ENCODE results near the gene PCNX2. TPM values are rescaled to one million over a fixed set of nuclear protein-coding genes. Genes with fewer than 3 reads are reported as not detected.

PCNX2 gene
- total RNA-seq, 2 experiments from 2014 or later = 17.7 to 18.6 TPM

- DNase-seq = no peak
- ChIA-PET CTCF (interaction anchor here (1.3 to 1.9 kb wide), 2 partner anchors 14 kb away, joined by 4 to 6 read pairs; no protein-coding TSS in a partner anchor), POLR2A (no interaction called here)
- Mint-ChIP-seq H3K27ac (no peak overlapping the region), H3K4me1 (ENCODE audit: low read depth) (peaks cover 36% of the 10 kb centered on the region), H3K4me3 (no peak overlapping the region), H3K27me3 (ENCODE audit: low read depth) (no peaks in the 10 kb centered on the region), H3K36me3 (ENCODE audit: low read depth) (peaks cover 19% of the 10 kb centered on the region), H3K9me3 (ENCODE audit: insufficient read depth) (no peaks in the 10 kb centered on the region)
- ATAC-seq = no peak
Observed at GRCh38 chr1:232965124-232965911, 330.2 kb downstream of the PCNX2 start.

DNA sequence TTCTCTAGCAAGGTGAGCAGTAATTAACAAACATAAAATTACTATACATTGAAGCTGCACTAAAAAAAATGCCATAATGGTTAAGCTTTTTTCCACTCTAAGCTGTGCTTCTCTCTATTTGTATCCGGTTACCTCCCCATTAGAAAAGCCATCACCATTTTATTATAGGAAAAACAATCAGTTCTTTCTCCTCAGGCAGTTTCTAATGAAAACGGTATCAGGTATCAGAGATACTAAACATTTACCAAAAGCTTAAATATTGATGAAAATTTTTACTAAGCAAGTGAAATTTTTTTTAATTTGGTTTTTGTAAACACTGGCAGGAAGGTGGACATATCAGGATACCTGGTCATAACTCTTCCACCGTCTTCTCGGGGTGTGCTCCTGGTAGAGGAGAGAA, 330.9 kb downstream of the PCNX2 start:
- no peaks in the 10 kb centered on the region for H3K9me3 Mint-ChIP-seq (ENCODE audit: insufficient read depth)
- ATAC-seq (no peak), DNase-seq (no peak)
- ChIA-PET CTCF (interaction anchor here (1.3 kb wide), 1 partner anchor 13 kb away, joined by 4 read pairs; no protein-coding TSS in a partner anchor), POLR2A (no interaction called here)
- H3K4me3 Mint-ChIP-seq = no peak overlapping the region
- H3K4me1 Mint-ChIP-seq (ENCODE audit: low read depth) = peaks cover 32% of the 10 kb centered on the region
- H3K27ac Mint-ChIP-seq = no peak overlapping the region
- no peaks in the 10 kb centered on the region for H3K27me3 Mint-ChIP-seq (ENCODE audit: low read depth)
- peaks cover 13% of the 10 kb centered on the region for H3K36me3 Mint-ChIP-seq (ENCODE audit: low read depth)

- H3K4me3 Mint-ChIP-seq = no peak overlapping the region
- peaks cover 19% of the 10 kb centered on the region for H3K36me3 Mint-ChIP-seq (ENCODE audit: low read depth)
- no peak overlapping the region for H3K27ac Mint-ChIP-seq
- ATAC-seq (no peak), DNase-seq (no peak)
- H3K27me3 Mint-ChIP-seq (ENCODE audit: low read depth) = no peaks in the 10 kb centered on the region
- ChIA-PET CTCF (interaction anchor here (1.6 to 2.2 kb wide), 2 partner anchors 10 to 11 kb away, joined by 5 to 8 read pairs; no protein-coding TSS in a partner anchor), POLR2A (no interaction called here)
- H3K9me3 Mint-ChIP-seq (ENCODE audit: insufficient read depth) = peaks cover 5% of the 10 kb centered on the region
- peaks cover 17% of the 10 kb centered on the region for H3K4me1 Mint-ChIP-seq (ENCODE audit: low read depth)
Observed at GRCh38 chr1:232962761-232963745, 332.5 kb downstream of the PCNX2 start.

GRCh38 chr1:232958067-232958466, 337.5 kb downstream of the PCNX2 start:
- Mint-ChIP-seq H3K27ac (no peak overlapping the region), H3K4me3 (no peak overlapping the region), H3K4me1 (ENCODE audit: low read depth) (peaks cover 5% of the 10 kb centered on the region), H3K27me3 (ENCODE audit: low read depth) (no peaks in the 10 kb centered on the region), H3K9me3 (ENCODE audit: insufficient read depth) (peaks cover 5% of the 10 kb centered on the region), H3K36me3 (ENCODE audit: low read depth) (peaks cover 33% of the 10 kb centered on the region)
- ChIA-PET CTCF (no interaction called here), POLR2A (no interaction called here)
- DNase-seq (no peak), ATAC-seq (no peak)

DNA sequence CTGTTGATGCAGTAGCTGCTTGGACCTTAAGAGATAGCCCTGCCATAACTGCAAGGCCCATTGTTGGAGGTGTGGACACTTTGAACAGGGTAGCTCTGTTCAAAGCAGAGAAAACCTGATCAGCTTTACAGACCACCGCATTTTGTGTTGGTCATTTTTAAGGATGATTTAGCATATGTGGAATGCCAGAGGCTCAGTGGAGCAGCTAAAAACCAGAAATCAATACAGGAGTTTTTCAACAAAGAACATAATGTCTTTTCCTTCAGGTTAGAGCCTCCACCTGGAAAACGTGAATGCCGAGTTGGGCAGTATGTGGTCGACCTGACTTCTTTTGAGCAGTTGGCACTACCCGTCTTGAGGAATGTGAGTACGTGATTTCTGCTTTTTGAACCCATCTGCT, 339.4 kb downstream of the PCNX2 start:
- peaks cover 5% of the 10 kb centered on the region for H3K9me3 Mint-ChIP-seq (ENCODE audit: insufficient read depth)
- peaks cover 21% of the 10 kb centered on the region for H3K4me1 Mint-ChIP-seq (ENCODE audit: low read depth)
- no peak overlapping the region for H3K27ac Mint-ChIP-seq
- no peaks in the 10 kb centered on the region for H3K27me3 Mint-ChIP-seq (ENCODE audit: low read depth)
- ChIA-PET CTCF (no interaction called here), POLR2A (no interaction called here)
- H3K36me3 Mint-ChIP-seq (ENCODE audit: low read depth) = peaks cover 34% of the 10 kb centered on the region
- DNase-seq (no peak), ATAC-seq (no peak)
- no peak overlapping the region for H3K4me3 Mint-ChIP-seq

DNA sequence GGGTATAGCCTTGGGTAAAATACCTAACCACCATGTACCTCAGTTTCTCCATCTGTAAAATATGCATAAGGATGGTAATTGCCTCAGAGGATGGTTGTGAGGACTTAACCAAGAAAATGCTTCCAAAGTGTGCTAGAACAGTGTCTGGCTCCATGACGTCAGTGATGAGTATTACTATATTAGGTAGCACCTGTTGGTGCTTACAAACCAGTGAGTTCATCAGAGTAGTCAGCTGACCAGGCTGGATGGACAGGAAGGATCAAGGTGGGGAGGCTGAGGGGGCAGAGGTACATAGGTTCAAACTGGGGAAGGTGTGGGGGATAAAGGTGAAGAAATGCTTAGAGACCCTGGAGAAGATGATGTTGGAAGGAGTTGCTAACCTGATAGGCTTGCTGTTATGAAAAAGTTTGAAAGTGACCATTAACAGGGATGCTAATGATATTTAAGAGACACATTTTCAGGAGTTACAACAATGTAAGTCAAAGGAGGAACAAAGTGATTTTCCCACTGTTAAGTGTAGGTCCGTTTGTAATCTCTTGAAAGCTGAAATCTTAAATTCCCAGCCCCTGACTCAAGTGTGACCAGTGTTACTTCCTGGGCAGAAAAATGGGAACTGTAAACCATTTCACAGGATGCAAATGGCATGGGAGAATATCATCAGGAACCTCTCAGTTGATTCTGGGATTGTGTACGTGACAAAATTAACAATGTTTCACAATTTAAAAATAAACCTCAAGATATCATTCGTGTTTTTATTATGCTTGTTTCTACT, 340.7 kb downstream of the PCNX2 start:
- Mint-ChIP-seq H3K27me3 (ENCODE audit: low read depth) (no peaks in the 10 kb centered on the region), H3K9me3 (ENCODE audit: insufficient read depth) (peaks cover 5% of the 10 kb centered on the region), H3K36me3 (ENCODE audit: low read depth) (peaks cover 37% of the 10 kb centered on the region), H3K4me3 (no peak overlapping the region), H3K4me1 (ENCODE audit: low read depth) (peaks cover 29% of the 10 kb centered on the region), H3K27ac (no peak overlapping the region)
- DNase-seq = no peak
- ATAC-seq = no peak
- ChIA-PET CTCF (no interaction called here), POLR2A (no interaction called here)

GRCh38 chr1:232952514-232953499, 342.7 kb downstream of the PCNX2 start:
- no peak overlapping the region for H3K27ac Mint-ChIP-seq
- H3K27me3 Mint-ChIP-seq (ENCODE audit: low read depth) = no peaks in the 10 kb centered on the region
- H3K4me1 Mint-ChIP-seq (ENCODE audit: low read depth) = peaks cover 37% of the 10 kb centered on the region
- ATAC-seq (no peak), DNase-seq (peak; percentile 39)
- CTCF ChIA-PET = interaction anchor here (0.7 to 1.4 kb wide), 14 partner anchors 9 to 161 kb away, joined by 3 to 8 read pairs (median 4); no protein-coding TSS in a partner anchor
- H3K9me3 Mint-ChIP-seq (ENCODE audit: insufficient read depth) = no peaks in the 10 kb centered on the region
- peaks cover 24% of the 10 kb centered on the region for H3K36me3 Mint-ChIP-seq (ENCODE audit: low read depth)
- POLR2A ChIA-PET = no interaction called here
- no peak overlapping the region for H3K4me3 Mint-ChIP-seq

DNA sequence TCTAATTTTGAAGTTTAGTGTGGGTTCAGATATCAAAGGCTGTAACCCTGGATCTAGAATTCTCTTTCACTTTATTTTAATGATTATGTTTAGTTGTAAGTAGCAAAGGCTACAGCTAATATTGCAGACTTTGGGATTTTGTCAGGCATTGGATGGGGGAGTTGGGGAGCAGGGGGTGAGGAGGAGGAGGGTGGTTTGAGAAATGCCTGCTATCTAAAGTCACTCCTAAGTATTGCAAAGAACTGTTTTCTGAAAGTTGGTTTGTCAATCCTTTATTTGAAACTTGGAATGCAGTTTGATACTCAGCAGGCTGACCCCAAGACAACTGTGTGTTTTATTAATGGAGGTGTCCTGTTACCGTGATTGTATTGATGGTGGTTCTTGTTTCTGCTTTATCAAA, 343.9 kb downstream of the PCNX2 start:
- H3K27me3 Mint-ChIP-seq (ENCODE audit: low read depth) = no peaks in the 10 kb centered on the region
- H3K36me3 Mint-ChIP-seq (ENCODE audit: low read depth) = peaks cover 15% of the 10 kb centered on the region
- no peak overlapping the region for H3K27ac Mint-ChIP-seq
- peak overlapping the region; percentile 97 for H3K4me3 Mint-ChIP-seq
- H3K4me1 Mint-ChIP-seq (ENCODE audit: low read depth) = peaks cover 37% of the 10 kb centered on the region
- ChIA-PET CTCF (interaction anchor here (1.0 to 1.4 kb wide), 5 partner anchors 11 to 141 kb away, joined by 3 to 6 read pairs (median 4); no protein-coding TSS in a partner anchor), POLR2A (no interaction called here)
- no peak for DNase-seq
- no peak for ATAC-seq
- H3K9me3 Mint-ChIP-seq (ENCODE audit: insufficient read depth) = no peaks in the 10 kb centered on the region

DNA sequence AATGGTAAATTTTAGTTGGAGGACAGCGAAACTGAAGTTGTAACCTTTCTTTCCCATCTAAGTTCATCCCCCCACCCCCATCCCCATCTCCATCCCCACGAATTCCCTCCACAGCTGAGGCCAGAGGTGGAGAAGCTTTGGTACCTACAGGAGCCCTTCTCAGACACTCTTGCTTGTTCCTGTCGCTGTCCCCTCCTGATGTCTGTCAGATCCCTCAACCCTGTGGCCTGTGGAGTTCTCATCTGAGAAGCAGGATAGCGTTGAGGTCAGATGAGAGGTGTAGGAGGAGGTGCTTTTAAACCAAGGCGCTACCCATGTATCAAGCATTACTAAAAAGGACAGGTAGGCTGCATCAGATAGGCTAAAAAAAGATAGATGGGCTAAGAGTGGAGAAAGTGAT, 344.3 kb downstream of the PCNX2 start:
- peak; percentile 38 for ATAC-seq
- peak overlapping the region; percentile 97 for H3K4me3 Mint-ChIP-seq
- DNase-seq = peak; percentile 48
- POLR2A ChIA-PET = no interaction called here
- H3K36me3 Mint-ChIP-seq (ENCODE audit: low read depth) = peaks cover 12% of the 10 kb centered on the region
- H3K27me3 Mint-ChIP-seq (ENCODE audit: low read depth) = no peaks in the 10 kb centered on the region
- peaks cover 37% of the 10 kb centered on the region for H3K4me1 Mint-ChIP-seq (ENCODE audit: low read depth)
- CTCF ChIA-PET = interaction anchor here (1.0 to 1.4 kb wide), 4 partner anchors 11 to 22 kb away, joined by 3 to 6 read pairs (median 4); no protein-coding TSS in a partner anchor
- peak overlapping the region; percentile 94 for H3K27ac Mint-ChIP-seq
- H3K9me3 Mint-ChIP-seq (ENCODE audit: insufficient read depth) = no peaks in the 10 kb centered on the region

All from activated CD8-positive, alpha-beta T cell treated with anti-CD3 and anti-CD28 coated beads, Interleukin-2, amount 10 ng/mL, durations not matched to agents 7 days and 5 days (primary cell).